OCI-LY3 (cell line): ENCODE measurements around the gene CERS6.

Experiments used
- H2AFZ ChIP-seq: fragments of 200-600, 300-600 bp; shearing (Covaris generic); 2 replicates; pipeline ENCODE4 v1.6.0; 2014; ENCODE audit warnings: antibody characterized with exemption, low read depth, low read length
- H3K27ac ChIP-seq: fragments of 200-600, 300-600 bp; sonication (generic); 2 replicates; pipeline ENCODE4 v1.5.1; 2014; ENCODE audit warnings: mild to moderate bottlenecking, low read length, moderate library complexity, mixed read lengths
- H3K27me3 ChIP-seq: fragments of 200-600, 300-600 bp; sonication (generic); 2 replicates; pipeline ENCODE4 v1.6.1; 2014; ENCODE audit warnings: low read depth, low read length, mixed read lengths
- H3K36me3 ChIP-seq: fragments of 200-600, 300-600 bp; sonication (generic); replicated peaks from 2 replicates; pipeline ENCODE3; 2014; ENCODE audit warnings: low read depth, low read length, mixed read lengths
- H3K4me1 ChIP-seq: fragments of 300-600, 200-600 bp; sonication (generic); 2 replicates; pipeline ENCODE4 v1.6.1; 2014; ENCODE audit warnings: low read length, mixed read lengths
- H3K4me2 ChIP-seq: fragments of 200-600, 300-600 bp; sonication (generic); 2 replicates; pipeline ENCODE4 v1.6.1; 2014; ENCODE audit warnings: low read length, mixed read lengths
- H3K4me3 ChIP-seq: fragments of 300-600, 200-600 bp; sonication (generic); 2 replicates; pipeline ENCODE4 v1.5.1; 2014; ENCODE audit warnings: antibody characterized with exemption, mild to moderate bottlenecking, low read length, moderate library complexity
- H3K79me2 ChIP-seq: fragments of 300-600, 200-600 bp; shearing (Covaris generic); 2 replicates; pipeline ENCODE4 v1.6.1; 2014; ENCODE audit warnings: mild to moderate bottlenecking, low read length, mixed read lengths
- H3K9ac ChIP-seq: fragments of 300-600, 200-600 bp; shearing (Covaris generic); 2 replicates; pipeline ENCODE4 v1.6.0; 2014; ENCODE audit warnings: mild to moderate bottlenecking, low read length, moderate library complexity
- H3K9me3 ChIP-seq: fragments of 200-600, 300-600 bp; shearing (Covaris generic); 2 replicates; pipeline ENCODE4 v1.6.1; 2014; ENCODE audit warnings: low read length, mixed read lengths; ENCODE audit not compliant: insufficient read depth
- H4K20me1 ChIP-seq: fragments of 200-600, 300-600 bp; sonication (generic); 2 replicates; pipeline ENCODE4 v1.6.1; 2016; ENCODE audit warnings: low read length, mixed read lengths; ENCODE audit not compliant: insufficient read depth
- EZH2phosphoT487 ChIP-seq: fragments of 200-600 bp; shearing (Covaris generic); IDR thresholded peaks from 2 replicates; pipeline ENCODE4 v1.6.1; 2018; ENCODE audit warnings: antibody characterized with exemption, mixed run types, low read depth
- TF ChIP-seq, protein P1 (sequence below): fragments of 200-600, 300-600 bp; sonication (generic); IDR thresholded peaks from 2 replicates; pipeline ENCODE4 v1.5.1; 2014; ENCODE audit warnings: antibody characterized with exemption, low read length, low read depth

Gene CERS6

GRCh38 chr2:168583710-168584521, 127.8 kb downstream of the CERS6 start:
- H3K4me1 ChIP-seq, result peaks cover 23% of the 10 kb centered on the region
- no peaks in the 10 kb centered on the region for H3K9me3 ChIP-seq
- no peak overlapping the region for H3K9ac ChIP-seq
- H2AFZ ChIP-seq, result no peak overlapping the region
- no peak for TF ChIP-seq EZH2phosphoT487
- TF ChIP-seq, protein P1, sequence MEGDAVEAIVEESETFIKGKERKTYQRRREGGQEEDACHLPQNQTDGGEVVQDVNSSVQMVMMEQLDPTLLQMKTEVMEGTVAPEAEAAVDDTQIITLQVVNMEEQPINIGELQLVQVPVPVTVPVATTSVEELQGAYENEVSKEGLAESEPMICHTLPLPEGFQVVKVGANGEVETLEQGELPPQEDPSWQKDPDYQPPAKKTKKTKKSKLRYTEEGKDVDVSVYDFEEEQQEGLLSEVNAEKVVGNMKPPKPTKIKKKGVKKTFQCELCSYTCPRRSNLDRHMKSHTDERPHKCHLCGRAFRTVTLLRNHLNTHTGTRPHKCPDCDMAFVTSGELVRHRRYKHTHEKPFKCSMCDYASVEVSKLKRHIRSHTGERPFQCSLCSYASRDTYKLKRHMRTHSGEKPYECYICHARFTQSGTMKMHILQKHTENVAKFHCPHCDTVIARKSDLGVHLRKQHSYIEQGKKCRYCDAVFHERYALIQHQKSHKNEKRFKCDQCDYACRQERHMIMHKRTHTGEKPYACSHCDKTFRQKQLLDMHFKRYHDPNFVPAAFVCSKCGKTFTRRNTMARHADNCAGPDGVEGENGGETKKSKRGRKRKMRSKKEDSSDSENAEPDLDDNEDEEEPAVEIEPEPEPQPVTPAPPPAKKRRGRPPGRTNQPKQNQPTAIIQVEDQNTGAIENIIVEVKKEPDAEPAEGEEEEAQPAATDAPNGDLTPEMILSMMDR, result no peak
- H3K4me2 ChIP-seq, result no peak overlapping the region
- H3K79me2 ChIP-seq, result 0 out of 2 replicates have a peak, but pooled peaks cover 2% of the 10 kb centered on the region
- no peak overlapping the region for H3K27ac ChIP-seq
- no peaks in the 10 kb centered on the region for H3K27me3 ChIP-seq
- H3K4me3 ChIP-seq, result no peak overlapping the region
- H3K36me3 ChIP-seq, result no peaks in the 10 kb centered on the region
- no peaks in the 10 kb centered on the region for H4K20me1 ChIP-seq

DNA sequence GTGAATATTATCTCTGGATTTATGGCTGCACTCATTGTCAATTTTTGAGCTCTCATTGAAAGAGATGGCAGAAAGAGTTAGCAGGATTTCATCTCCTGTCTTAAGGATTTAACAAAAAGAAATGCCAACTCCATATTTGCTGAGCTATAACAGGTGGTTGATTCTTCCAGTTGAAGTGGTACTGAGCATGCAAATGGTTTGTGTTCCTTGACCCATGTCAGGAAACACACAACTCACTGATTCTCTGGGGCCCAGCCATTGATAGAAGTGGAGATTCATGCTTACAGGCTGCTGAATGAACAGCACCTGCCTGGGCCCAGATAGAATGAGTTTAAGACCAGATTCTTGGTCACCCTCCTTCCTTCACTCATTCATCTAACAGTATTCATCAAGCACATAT, 128.8 kb downstream of the CERS6 start:
- H3K36me3 ChIP-seq, result no peaks in the 10 kb centered on the region
- H3K4me1 ChIP-seq, result peaks cover 23% of the 10 kb centered on the region
- H3K27ac ChIP-seq, result no peak overlapping the region
- no peaks in the 10 kb centered on the region for H3K27me3 ChIP-seq
- no peak overlapping the region for H3K9ac ChIP-seq
- TF ChIP-seq, protein P1, result no peak
- no peak for TF ChIP-seq EZH2phosphoT487
- 0 out of 2 replicates have a peak, but pooled peaks cover 2% of the 10 kb centered on the region for H3K79me2 ChIP-seq
- H3K4me3 ChIP-seq, result no peak overlapping the region
- no peaks in the 10 kb centered on the region for H3K9me3 ChIP-seq
- H3K4me2 ChIP-seq, result no peak overlapping the region
- H2AFZ ChIP-seq, result no peak overlapping the region
- no peaks in the 10 kb centered on the region for H4K20me1 ChIP-seq

DNA sequence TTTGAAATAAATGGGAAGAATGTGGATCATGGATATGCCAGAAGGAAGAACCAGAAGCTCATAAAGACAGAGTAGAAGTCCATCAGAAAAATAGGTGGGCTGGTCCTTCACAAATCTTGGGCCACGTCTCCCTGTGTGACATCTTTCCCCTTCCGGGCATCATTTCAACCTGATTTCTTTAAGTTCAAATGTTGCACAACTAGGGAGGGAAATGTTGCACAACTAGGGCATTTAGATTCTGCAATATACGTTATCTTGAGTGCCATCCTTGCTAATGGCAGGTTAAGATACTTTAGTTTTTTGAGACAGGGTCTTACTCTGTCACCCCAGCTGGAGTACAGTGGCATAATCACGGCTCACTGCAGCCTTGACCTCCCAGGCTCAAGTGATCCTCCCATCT, 129.6 kb downstream of the CERS6 start:
- H3K4me2 ChIP-seq, result no peak overlapping the region
- H2AFZ ChIP-seq, result no peak overlapping the region
- no peaks in the 10 kb centered on the region for H3K9me3 ChIP-seq
- H3K27ac ChIP-seq, result no peak overlapping the region
- H3K9ac ChIP-seq, result no peak overlapping the region
- no peaks in the 10 kb centered on the region for H3K27me3 ChIP-seq
- no peaks in the 10 kb centered on the region for H3K36me3 ChIP-seq
- no peak for TF ChIP-seq EZH2phosphoT487
- TF ChIP-seq, protein P1, result no peak
- no peak overlapping the region for H3K4me3 ChIP-seq
- 0 out of 2 replicates have a peak, but pooled peaks cover 2% of the 10 kb centered on the region for H3K79me2 ChIP-seq
- peaks cover 20% of the 10 kb centered on the region for H3K4me1 ChIP-seq
- H4K20me1 ChIP-seq, result no peaks in the 10 kb centered on the region

DNA sequence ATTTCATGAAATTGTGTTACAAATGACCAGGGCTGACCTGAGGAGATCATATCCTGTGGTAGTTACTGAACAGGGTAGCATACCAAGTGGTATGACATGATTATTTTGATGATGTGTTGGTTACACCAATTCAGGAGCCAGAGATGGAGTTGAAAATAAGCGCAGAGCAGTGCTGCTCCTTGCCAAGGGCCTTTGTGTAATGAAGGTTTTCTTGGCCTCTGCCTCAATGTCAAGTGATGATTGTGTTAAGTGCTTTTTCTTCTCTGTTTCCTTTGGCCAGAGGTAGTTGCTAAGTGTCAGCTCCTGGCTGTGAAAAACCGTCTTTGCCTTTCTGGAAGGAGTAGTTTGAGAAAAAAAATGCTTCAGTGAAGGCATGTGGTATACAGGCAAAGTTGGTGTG, 131.2 kb downstream of the CERS6 start:
- no peak overlapping the region for H3K27ac ChIP-seq
- TF ChIP-seq, protein P1, result no peak
- no peak for TF ChIP-seq EZH2phosphoT487
- no peaks in the 10 kb centered on the region for H4K20me1 ChIP-seq
- no peak overlapping the region for H3K4me2 ChIP-seq
- H3K9me3 ChIP-seq, result no peaks in the 10 kb centered on the region
- H2AFZ ChIP-seq, result no peak overlapping the region
- 0 out of 2 replicates have a peak, but pooled peaks cover 2% of the 10 kb centered on the region for H3K79me2 ChIP-seq
- no peak overlapping the region for H3K4me3 ChIP-seq
- H3K36me3 ChIP-seq, result no peaks in the 10 kb centered on the region
- H3K9ac ChIP-seq, result no peak overlapping the region
- no peaks in the 10 kb centered on the region for H3K27me3 ChIP-seq
- peaks cover 4% of the 10 kb centered on the region for H3K4me1 ChIP-seq
